Measurements from ENCODE around the gene FAM184B. TPM values are rescaled to one million over a fixed set of nuclear protein-coding genes. Genes with fewer than 3 reads are reported as not detected.
A peak's percentile ranks its signal among the peaks of the same experiment; 100 is the strongest.

Gene FAM184B
- total RNA-seq, 1 donor, result not detected

- DNase-seq (ENCODE audit: insufficient read length, low spot score, missing footprints), result no peak
- TF ChIP-seq, protein P1, sequence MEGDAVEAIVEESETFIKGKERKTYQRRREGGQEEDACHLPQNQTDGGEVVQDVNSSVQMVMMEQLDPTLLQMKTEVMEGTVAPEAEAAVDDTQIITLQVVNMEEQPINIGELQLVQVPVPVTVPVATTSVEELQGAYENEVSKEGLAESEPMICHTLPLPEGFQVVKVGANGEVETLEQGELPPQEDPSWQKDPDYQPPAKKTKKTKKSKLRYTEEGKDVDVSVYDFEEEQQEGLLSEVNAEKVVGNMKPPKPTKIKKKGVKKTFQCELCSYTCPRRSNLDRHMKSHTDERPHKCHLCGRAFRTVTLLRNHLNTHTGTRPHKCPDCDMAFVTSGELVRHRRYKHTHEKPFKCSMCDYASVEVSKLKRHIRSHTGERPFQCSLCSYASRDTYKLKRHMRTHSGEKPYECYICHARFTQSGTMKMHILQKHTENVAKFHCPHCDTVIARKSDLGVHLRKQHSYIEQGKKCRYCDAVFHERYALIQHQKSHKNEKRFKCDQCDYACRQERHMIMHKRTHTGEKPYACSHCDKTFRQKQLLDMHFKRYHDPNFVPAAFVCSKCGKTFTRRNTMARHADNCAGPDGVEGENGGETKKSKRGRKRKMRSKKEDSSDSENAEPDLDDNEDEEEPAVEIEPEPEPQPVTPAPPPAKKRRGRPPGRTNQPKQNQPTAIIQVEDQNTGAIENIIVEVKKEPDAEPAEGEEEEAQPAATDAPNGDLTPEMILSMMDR (IDR thresholded peaks at IDR 0.05; ENCODE audit: extremely low read depth, low read depth, low read length), result no peak
- no peak overlapping the region for H3K4me2 ChIP-seq (ENCODE audit: insufficient read depth, low read length)
- no peak overlapping the region for H3K4me3 ChIP-seq (ENCODE audit: insufficient read depth, low read length)
- no peaks in the 10 kb centered on the region for H3K9me3 ChIP-seq (ENCODE audit: low read depth, low read length)
- H4K20me1 ChIP-seq (ENCODE audit: insufficient read depth, low read length), result no peaks in the 10 kb centered on the region
- no peaks in the 10 kb centered on the region for H3K4me1 ChIP-seq (ENCODE audit: insufficient read depth, low read length)
- H3K79me2 ChIP-seq (ENCODE audit: insufficient read depth, low read length), result no peaks in the 10 kb centered on the region
- no peaks in the 10 kb centered on the region for H3K36me3 ChIP-seq (ENCODE audit: insufficient read depth, low read length)
- no peaks in the 10 kb centered on the region for H3K27me3 ChIP-seq (ENCODE audit: insufficient read depth, low read length)
- no peak overlapping the region for H3K27ac ChIP-seq (ENCODE audit: low read depth, low read length)
- no peak overlapping the region for H2AFZ ChIP-seq (ENCODE audit: low read length)
Measured at GRCh38 chr4:17698116-17698515, 83.3 kb downstream of the FAM184B start.

- no peaks in the 10 kb centered on the region for H3K27me3 ChIP-seq (ENCODE audit: insufficient read depth, low read length)
- no peaks in the 10 kb centered on the region for H4K20me1 ChIP-seq (ENCODE audit: insufficient read depth, low read length)
- DNase-seq (ENCODE audit: insufficient read length, low spot score, missing footprints), result no peak
- TF ChIP-seq, protein P1 (IDR thresholded peaks at IDR 0.05; ENCODE audit: extremely low read depth, low read depth, low read length), result no peak
- no peak overlapping the region for H3K4me2 ChIP-seq (ENCODE audit: insufficient read depth, low read length)
- no peak overlapping the region for H3K27ac ChIP-seq (ENCODE audit: low read depth, low read length)
- no peaks in the 10 kb centered on the region for H3K79me2 ChIP-seq (ENCODE audit: insufficient read depth, low read length)
- H3K36me3 ChIP-seq (ENCODE audit: insufficient read depth, low read length), result no peaks in the 10 kb centered on the region
- H2AFZ ChIP-seq (ENCODE audit: low read length), result no peak overlapping the region
- H3K4me1 ChIP-seq (ENCODE audit: insufficient read depth, low read length), result no peaks in the 10 kb centered on the region
- no peaks in the 10 kb centered on the region for H3K9me3 ChIP-seq (ENCODE audit: low read depth, low read length)
- no peak overlapping the region for H3K4me3 ChIP-seq (ENCODE audit: insufficient read depth, low read length)
Measured at GRCh38 chr4:17695341-17695740, 86.1 kb downstream of the FAM184B start.

DNA sequence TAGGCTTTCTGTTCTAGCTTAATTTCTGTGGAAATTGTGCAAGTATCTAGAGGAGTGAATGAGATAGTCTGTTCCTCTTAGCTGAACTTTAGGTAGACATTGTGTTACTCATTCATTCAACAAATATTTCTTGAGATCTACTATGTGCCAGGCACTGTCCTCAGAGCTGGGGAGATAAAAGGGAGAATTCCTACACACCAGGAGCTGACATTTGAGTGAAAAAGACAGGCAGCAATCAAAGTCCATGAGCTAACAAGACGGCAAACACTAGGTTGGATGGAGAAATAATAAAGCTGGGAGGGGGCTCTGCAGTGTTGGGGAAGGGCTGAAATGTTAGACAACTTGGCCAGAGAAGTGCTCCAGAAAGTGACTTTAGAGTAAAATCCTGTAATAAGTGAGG is 86.9 kb downstream of the FAM184B start:
- Histone ChIP-seq H3K4me3 (ENCODE audit: insufficient read depth, low read length) (no peak overlapping the region), H3K36me3 (ENCODE audit: insufficient read depth, low read length) (no peaks in the 10 kb centered on the region), H3K9me3 (ENCODE audit: low read depth, low read length) (no peaks in the 10 kb centered on the region), H3K4me2 (ENCODE audit: insufficient read depth, low read length) (no peak overlapping the region), H4K20me1 (ENCODE audit: insufficient read depth, low read length) (no peaks in the 10 kb centered on the region), H3K27ac (ENCODE audit: low read depth, low read length) (no peak overlapping the region), H3K27me3 (ENCODE audit: insufficient read depth, low read length) (no peaks in the 10 kb centered on the region), H2AFZ (ENCODE audit: low read length) (no peak overlapping the region), H3K79me2 (ENCODE audit: insufficient read depth, low read length) (no peaks in the 10 kb centered on the region), H3K4me1 (ENCODE audit: insufficient read depth, low read length) (no peaks in the 10 kb centered on the region)
- TF ChIP-seq, protein P1 (IDR thresholded peaks at IDR 0.05; ENCODE audit: extremely low read depth, low read depth, low read length), result no peak
- DNase-seq (ENCODE audit: insufficient read length, low spot score, missing footprints), result no peak

DNA sequence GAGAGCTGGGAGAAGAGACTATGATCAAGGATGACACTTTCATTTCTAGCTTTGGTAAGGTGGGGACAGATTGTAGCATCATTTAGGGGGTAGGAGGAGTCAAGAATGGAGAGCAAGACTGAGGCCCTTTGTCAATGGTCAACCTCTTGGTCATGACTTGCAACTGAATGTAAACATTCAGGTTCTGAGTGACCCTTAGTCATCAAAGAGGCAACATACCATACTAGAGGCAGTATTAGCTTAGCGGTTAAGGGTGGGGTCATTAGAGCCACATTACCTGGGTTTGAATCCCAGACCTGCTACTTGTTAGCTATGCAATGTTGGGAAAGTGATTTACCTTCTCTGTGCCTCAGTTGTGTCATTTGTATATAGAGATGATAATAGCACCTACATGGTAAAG is 90.5 kb downstream of the FAM184B start:
- Histone ChIP-seq H3K4me2 (ENCODE audit: insufficient read depth, low read length) (no peak overlapping the region), H3K9me3 (ENCODE audit: low read depth, low read length) (no peaks in the 10 kb centered on the region), H3K36me3 (ENCODE audit: insufficient read depth, low read length) (no peaks in the 10 kb centered on the region), H3K4me1 (ENCODE audit: insufficient read depth, low read length) (no peaks in the 10 kb centered on the region), H3K4me3 (ENCODE audit: insufficient read depth, low read length) (no peak overlapping the region), H3K27me3 (ENCODE audit: insufficient read depth, low read length) (no peaks in the 10 kb centered on the region), H3K27ac (ENCODE audit: low read depth, low read length) (no peak overlapping the region), H2AFZ (ENCODE audit: low read length) (no peak overlapping the region), H3K79me2 (ENCODE audit: insufficient read depth, low read length) (no peaks in the 10 kb centered on the region), H4K20me1 (ENCODE audit: insufficient read depth, low read length) (no peaks in the 10 kb centered on the region)
- TF ChIP-seq, protein P1 (IDR thresholded peaks at IDR 0.05; ENCODE audit: extremely low read depth, low read depth, low read length), result no peak
- peak; percentile 42 for DNase-seq (ENCODE audit: insufficient read length, low spot score, missing footprints)

Data from osteoblast (primary cell).